GM21619 (cell line): ENCODE results near the gene SPOUT1.

ENCODE experiments used
- ATAC-seq: cut with Tn5 transposase; IDR thresholded peaks from one replicate; pipeline ENCODE4 v1.9.1; 2021; ENCODE audit not compliant: unreplicated experiment

SPOUT1 gene

DNA sequence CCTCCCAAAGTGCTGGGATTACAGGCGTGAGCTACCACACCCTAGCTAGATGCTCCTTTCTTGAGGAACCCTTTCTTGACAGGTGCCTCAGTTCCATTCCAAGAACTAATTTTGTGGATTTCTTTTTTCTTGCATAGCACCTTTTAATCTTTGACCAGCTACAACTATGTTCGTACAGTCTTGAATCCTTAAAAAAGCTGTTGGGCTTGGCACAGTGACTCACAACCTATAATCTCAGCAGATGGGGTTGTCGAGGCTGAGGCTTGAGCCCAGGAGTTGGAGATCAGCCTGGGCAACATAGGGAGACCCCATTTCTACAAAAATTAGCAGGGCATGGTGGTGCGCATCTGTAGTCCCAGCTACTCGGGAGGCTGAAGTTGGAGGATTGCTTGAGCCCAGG, 56.5 kb downstream of the SPOUT1 start:
- no peak for ATAC-seq

DNA sequence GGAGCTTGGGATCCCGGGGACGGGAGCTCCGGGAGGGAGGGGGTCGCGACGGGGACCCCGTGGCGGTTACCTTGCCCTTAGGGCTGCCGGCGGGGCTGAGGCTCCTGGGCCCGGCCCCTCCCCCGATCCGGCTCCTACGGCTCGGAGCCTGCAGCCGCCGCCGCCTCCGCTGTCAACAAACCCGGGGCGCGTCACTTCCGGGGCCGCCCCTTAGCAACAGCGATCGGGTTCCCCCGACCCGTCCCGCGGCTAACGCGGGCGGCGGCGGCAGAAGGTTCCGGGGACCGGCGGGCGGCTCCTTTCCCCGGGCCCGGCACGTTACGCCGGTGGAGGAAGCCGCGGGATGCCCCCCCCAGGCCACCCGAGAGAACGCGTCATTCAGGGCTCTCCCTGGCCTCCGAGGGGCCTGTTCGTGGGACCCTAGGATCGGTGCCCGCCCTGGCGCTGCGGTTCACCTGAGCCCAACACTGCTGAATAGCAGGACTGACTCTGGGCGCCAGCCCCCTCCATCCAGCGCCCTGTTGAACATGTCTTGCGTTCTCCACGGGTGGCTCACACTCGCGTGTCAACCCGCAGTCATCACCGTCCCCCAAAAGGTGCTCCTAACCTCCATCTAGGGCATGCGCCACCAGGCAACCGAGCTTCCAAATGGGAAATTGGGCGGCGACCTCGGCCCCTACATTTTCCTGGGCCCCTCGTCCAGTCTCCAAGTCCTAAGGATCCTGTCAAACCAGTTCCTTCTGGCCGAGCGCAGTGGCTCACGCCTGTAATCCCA, 57.7 kb downstream of the SPOUT1 start, which contains the start of gene ZER1:
TSS of gene ZER1 (minus strand) at position 183 of the 775 bp plus-strand sequence. CDS start 16,362 bp downstream, outside the sequence.
- ATAC-seq, result peak; percentile 89

GRCh38 chr9:128771094-128771721, 58.4 kb downstream of the SPOUT1 start:
- peak; percentile 27 for ATAC-seq

GRCh38 chr9:128770286-128771030, 59.1 kb downstream of the SPOUT1 start:
- no peak for ATAC-seq
